ENCODE results near the gene THBS1.

The THBS1 gene

DNA sequence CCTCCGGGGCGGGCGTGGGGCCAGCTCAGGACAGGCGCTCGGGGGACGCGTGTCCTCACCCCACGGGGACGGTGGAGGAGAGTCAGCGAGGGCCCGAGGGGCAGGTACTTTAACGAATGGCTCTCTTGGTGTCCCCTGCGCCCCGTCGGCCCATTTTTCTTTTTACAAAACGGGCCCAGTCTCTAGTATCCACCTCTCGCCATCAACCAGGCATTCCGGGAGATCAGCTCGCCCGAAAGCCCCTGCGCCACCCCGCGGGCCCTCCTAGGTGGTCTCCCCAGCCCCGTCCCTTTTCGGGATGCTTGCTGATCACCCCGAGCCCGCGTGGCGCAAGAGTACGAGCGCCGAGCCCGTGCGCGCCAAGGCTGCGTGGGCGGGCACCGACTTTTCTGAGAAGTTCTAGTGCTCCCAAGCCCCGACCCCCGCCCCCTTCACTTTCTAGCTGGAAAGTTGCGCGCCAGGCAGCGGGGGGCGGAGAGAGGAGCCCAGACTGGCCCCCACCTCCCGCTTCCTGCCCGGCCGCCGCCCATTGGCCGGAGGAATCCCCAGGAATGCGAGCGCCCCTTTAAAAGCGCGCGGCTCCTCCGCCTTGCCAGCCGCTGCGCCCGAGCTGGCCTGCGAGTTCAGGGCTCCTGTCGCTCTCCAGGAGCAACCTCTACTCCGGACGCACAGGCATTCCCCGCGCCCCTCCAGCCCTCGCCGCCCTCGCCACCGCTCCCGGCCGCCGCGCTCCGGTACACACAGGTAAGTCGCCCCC, at the start of gene THBS1:
Gene THBS1, plus strand, starts transcription at position 595 of the 757 bp plus-strand sequence. CDS start 779 bp downstream, outside the sequence.
- DNase-seq (ENCODE audit: low read depth in 2 of 2, low spot score in 1 of 2), result peak in 1 of 2 donors; percentile 15

DNA sequence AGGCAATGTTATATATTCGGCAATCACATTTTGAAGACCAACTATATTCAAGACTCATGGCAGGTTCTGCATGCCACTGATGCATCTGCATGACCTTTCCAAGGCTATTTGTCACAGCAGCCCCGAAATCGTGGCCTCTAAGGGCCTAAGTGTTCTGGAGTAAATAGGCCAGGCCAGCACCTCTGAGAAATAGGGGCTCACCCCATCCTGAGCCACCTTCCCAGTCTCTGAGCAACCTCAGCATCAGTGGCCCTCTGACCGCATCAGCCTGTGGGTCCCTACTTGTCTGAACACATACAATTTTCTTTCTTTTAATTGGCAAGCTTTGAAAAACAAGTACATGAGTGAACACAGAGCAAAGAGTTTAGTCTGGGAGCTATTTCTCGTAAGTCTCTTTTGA, 45.9 kb upstream of the THBS1 start:
- no peak for DNase-seq (ENCODE audit: low read depth in 2 of 2, low spot score in 1 of 2)

DNA sequence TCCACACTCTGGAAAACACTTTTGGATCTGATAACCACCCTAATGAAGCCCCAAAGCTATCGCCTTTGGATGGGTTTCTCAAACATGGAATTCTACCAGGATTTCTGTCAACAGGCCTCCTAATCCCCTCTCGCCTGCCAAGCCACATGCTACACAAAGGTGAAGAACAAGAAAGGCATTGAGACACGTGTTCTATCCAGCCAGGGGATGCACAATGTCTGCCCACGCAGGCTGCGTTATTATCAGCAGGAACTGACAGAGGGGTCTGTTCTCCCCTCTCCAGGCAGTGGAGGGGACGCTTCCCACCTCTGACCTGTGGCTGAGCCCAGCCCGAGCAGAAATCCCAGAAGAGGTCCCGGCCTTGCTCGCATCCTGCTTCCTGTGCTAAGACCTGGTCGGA, 45.4 kb upstream of the THBS1 start:
- no peak for DNase-seq (ENCODE audit: low read depth in 2 of 2, low spot score in 1 of 2)

DNA sequence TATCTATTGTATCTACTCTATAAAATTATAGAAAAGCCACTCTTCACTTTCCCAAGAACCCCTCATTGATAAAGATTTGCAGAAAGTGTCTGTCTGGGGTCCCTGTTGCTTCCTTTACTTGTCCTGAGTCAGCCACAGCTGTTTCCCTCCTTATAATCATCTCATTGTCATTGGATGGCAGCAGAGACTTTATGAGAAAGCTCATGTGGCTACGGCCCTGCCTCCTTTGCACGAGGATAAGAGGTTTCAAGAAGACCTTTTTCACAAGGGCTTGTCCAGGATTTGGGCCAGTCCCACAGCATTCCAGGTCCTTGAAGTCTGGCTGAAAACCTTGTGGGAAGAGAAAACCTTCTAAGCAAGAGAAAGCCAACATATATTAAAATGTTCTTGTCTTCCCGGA, 41.9 kb upstream of the THBS1 start:
- no peak for DNase-seq (ENCODE audit: low read depth in 2 of 2, low spot score in 1 of 2)

DNA sequence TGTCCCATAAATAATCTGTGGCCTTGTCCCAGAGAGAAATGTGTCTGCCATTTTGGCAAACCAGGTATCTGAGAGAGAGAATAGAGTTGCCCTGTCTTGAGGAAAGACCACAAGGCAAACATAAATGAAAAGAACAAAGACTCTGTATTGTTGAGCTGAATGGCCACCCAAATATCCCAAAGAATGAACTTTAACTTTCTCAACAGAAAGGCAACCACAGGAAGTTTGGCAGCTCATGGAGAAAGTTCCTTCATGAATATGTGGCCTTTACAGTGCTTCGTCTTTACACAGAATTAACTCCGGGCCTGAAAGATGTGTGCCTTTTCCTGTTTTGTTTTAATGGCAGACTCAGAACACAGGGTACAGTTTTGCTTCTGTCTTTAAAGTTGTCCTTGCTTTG, 41.4 kb upstream of the THBS1 start:
- DNase-seq (ENCODE audit: low read depth in 2 of 2, low spot score in 1 of 2), result no peak

DNA sequence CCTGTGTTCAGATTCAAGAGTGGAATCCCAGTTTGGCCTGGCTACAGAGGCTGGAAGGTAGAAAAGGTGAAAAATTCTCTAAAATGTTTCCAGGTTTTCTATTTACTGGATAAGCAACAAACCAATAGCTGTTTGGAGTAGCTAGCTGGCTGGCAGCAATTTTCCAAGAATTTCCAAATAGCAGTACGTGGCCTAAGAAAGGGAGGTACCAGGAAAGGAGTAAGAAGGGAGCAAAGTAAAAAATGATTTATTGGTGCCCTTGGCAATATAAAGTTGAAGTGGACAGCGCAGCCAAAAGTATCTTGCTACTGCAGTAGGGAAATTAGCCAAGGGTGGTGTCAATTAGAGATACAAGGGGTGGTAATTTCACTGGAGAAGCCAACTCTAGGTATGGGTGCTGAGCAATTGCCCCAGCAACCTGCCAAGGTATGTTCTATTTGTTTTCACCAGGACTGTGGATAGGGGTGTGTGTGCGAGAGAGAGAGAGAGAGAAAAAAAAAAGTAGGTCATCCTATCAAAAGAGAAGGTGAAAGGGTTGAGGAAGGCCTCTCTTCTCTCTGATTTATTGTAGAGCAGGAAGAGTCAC, 40.8 kb upstream of the THBS1 start:
- DNase-seq (ENCODE audit: low read depth in 2 of 2, low spot score in 1 of 2), result no peak

DNA sequence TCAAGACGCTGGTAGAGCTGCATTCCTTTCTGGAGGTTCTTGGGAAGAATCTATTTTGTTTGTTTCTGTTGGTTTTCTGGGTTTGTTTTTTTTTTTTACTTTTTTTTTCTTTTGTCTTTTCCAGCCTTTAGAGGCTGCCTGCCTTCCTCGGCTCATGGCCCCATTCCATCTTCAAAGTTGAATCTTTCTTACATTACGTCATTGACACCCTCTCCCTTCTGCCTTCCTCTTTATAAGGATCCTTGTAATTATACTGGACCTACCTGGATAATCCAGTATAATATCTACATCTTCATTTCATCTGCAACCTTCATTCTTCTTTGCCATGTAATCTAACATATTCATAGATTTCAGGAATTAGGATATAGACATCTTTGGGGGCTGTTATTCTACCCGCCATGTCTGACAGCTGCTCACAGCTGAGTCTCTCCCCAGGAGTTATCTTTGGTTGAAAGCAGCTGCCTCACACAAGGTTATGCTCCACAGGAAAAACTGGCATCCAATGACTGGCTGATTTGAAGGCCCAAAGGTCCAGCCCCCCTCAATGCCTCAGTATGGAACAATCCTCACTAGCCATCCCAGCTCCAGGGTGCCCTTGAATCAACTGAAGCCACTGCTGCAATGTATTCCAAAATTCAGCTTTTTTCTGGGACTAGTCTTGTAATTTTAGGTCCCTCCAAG, 38.4 kb upstream of the THBS1 start:
- no peak for DNase-seq (ENCODE audit: low read depth in 2 of 2, low spot score in 1 of 2)

DNA sequence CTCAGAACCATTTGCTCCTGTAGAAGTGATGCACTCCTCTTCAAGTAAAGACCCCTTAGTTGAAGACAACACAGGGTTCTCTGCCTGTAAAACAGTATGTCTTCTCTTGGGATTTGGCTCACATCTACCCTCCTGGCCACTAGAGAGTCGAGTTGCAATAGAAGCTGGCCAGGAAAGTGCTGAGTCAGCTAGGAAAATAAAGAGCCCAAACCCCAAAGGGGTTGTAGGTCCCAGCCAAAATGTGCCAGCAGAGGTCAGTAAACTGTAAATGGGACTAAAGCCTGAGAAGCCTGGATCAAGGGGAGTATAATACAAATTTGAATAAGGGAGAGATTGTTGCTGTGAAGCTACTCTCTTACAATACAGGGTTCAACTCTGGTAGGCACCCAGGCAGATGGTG, 37.2 kb upstream of the THBS1 start:
- no peak for DNase-seq (ENCODE audit: low read depth in 2 of 2, low spot score in 1 of 2)

DNA sequence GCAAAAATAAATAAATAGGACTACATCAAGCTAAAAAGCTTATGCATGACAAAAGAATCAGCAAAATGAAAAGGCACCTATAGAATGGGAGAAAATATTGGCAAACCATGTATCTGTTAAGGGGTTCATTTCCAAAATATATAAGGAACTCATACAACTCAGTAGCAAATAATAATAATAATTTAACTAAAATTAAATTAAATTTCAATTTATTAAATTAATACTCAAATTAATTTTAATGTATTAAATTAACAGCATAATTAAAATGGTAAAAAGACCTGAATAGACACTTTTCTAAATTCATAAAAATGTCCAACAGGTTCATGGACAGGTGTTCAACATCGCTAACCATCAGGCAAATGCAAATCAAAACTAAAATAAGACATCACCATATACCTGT, 34.0 kb upstream of the THBS1 start:
- no peak for DNase-seq (ENCODE audit: low read depth in 2 of 2, low spot score in 1 of 2)

DNA sequence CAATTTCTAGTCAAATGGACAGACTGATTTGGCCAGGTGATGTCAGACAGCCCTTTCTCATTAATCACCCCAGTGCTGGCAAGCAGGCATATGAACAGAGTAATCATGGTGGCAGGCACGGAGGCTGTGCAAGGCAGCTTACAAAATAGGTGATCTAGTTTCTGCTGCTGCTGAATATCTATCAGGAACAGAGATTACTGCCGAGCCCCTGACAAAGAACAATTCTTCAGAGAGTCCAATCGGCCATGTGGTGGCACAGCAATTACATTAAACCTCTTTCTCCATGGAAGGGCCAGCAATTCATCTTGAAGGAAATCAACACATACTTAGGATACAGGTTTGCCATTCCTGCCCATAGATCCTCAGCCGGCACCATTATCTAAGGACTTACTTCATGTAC, 32.3 kb upstream of the THBS1 start:
- no peak for DNase-seq (ENCODE audit: low read depth in 2 of 2, low spot score in 1 of 2)

DNA sequence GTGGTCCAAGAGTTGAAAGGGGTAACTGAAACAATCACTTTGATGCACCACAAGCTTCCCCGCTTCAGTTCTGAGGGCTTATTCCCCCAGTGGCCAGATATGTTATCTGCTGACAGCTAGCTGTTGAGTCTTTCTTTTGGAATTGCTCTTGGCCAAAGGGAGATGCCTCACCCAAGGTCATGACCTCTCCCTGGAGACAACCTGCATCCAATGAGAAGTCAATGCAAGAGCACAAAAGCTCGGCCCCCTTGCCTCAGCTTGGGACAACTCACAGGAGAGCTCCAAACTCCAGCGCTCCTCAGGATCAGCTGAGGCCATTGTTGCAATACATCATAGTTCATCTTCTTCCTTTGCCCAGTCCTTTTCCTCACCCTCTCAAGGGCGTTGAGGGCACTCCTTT, 31.0 kb upstream of the THBS1 start:
- DNase-seq (ENCODE audit: low read depth in 2 of 2, low spot score in 1 of 2), result no peak

DNA sequence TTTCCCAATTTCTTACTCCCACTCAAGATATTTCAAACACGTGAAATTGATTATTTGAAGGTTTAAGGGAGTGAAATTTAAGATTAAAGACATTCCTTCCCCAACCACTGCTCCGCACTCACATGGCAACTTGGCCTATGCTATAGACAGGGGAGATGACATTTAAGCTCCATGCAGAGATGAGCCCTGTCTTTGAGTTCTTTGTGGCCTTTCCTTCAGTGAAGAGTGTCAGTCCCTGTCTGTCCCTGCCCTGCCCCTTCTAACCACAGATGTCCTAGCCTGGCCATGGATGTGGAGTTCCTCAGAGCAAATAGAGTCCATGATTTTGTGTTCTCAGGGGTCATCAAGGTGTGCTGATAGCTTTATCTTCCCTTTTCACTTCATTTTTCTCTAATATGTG, 29.4 kb upstream of the THBS1 start:
- no peak for DNase-seq (ENCODE audit: low read depth in 2 of 2, low spot score in 1 of 2)

DNA sequence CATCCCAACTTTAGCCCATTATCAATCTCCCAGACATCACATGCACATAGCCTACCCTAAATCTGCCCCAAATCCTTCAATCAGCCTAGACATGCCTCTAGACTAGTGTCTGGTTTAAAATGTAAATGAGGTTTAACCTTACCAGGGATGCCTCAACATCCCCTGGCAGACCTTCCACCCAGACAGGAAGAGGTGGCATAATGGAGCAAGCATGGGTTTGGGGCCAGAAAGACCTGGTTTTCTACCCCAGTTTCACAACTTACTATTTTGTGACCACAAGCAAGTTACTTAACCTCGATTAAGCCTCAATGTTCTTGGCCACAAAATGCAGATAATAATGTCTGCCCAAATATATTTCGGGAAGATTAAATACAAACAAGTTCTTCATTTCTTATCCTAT, 28.3 kb upstream of the THBS1 start:
- no peak for DNase-seq (ENCODE audit: low read depth in 2 of 2, low spot score in 1 of 2)

DNA sequence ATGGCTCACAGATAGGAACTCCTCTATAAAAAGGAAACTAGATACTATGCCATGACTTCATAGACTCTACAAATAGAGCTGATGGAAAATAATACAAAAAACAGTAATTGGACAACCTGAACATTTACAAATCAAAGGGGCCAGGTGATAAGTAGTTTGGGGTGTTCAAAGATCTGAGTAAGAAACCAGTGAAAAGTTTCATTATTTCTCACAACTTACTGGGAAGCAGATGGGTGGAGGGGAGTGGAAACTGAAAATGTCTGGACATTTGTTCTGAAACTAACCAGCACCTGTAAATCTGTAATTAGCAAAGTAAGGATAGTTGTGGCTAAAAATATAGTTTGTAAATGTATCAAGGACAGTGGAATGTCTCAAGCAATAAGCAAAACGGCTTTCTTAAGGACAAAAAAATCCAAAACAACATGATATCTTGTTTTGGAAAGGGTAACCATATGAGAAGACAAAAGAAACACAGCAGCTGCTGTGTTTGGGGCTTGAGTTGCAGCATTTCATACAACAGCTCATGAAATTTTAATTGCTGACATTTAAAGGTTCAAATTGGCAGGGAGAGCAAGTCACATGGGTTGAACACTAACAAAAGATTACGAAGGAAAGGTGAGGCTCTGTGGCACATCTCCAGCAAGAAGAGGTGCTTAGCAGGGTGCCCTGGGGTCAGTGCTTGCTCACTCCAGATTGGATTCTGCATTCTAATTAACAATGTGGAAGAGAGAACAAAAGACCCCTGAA, 26.8 kb upstream of the THBS1 start:
- DNase-seq (ENCODE audit: low read depth in 2 of 2, low spot score in 1 of 2), result no peak

DNA sequence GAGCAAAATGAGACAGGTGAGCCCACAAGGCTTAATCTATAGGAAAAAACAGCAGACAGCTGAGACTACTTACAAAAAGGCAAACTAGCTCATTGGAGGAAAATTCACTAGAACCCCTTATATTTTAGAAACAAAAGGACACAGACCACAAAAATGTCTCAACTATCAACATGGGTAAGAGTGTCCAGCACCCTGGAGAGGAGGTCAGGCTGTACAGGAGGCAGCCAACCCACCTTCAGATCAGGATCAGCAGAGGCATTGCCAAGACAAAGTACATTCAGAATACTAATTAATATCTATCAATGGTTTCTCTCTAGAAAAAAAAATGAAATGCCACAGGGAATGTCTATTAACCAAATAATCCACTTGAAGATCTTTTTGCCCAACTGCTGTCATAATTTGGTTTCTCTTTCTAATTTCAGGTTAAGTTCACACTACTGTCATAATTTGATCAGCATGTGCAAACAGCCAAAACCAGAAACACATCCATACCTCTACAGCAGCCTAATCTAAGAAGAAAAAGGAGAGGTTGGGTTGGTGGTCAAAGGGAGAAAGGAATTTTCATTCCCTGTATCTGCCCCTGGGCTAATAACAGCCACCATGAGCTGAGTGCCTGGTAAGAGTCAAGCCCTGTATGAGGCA, 26.0 kb upstream of the THBS1 start:
- DNase-seq (ENCODE audit: low read depth in 2 of 2, low spot score in 1 of 2), result no peak

DNA sequence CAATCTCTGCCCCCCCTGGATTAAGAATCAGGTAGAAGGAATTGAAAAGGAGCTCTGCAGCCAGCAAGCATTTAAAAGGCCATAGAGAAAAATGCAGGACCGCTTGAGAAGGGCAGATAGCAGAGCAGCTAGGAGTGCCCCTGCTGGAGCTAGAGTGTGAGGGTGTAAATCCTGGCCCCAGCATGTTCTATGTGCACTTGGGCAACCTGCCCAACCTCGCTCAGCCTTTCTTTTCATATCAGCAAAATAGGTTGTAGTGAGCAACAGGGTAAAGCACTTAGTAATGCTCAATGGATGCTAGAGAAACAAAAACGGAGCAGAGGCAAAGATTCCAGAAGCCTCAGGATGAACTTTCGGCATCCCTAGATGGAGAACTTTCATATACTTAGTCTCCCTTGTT, 25.0 kb upstream of the THBS1 start:
- no peak for DNase-seq (ENCODE audit: low read depth in 2 of 2, low spot score in 1 of 2)

DNA sequence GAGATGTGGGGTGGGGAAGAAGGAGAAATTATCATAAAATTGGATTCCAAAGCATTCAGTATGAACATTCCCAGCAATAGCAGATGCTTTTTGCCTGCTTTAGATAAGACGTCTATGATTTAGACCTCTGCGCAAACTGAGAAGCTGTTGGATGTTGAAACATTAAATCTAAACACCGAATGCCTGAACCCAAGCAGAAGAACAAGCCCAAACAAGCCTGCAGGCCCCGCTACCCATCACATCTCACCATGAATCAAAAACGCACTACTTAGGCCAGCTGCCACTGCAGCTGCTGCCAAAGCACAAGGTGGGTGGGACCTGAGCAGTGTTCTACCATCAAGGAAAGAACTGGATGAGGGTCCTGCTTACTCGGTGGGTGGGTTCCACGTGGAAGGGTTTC, 24.4 kb upstream of the THBS1 start:
- DNase-seq (ENCODE audit: low read depth in 2 of 2, low spot score in 1 of 2), result no peak

DNA sequence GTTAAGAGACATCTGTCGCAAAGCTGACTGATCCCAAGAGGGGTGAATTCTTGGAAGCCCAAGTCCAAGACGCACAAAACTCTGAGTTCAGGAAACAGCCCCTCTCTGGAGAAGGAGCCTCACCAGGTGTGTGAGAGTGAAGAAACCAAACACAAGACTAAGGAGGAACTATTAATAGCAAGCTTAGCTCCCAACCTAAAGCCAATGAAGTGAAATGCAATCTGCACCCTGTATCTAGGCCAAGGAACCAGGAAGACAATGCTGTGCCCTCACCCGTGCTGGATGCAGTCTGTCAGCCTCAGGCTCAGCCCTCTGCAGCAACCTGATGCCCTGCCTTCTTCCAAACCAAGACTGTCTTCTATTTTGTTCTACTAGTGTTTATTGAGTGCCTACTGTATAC, 22.5 kb upstream of the THBS1 start:
- DNase-seq (ENCODE audit: low read depth in 2 of 2, low spot score in 1 of 2), result no peak

DNA sequence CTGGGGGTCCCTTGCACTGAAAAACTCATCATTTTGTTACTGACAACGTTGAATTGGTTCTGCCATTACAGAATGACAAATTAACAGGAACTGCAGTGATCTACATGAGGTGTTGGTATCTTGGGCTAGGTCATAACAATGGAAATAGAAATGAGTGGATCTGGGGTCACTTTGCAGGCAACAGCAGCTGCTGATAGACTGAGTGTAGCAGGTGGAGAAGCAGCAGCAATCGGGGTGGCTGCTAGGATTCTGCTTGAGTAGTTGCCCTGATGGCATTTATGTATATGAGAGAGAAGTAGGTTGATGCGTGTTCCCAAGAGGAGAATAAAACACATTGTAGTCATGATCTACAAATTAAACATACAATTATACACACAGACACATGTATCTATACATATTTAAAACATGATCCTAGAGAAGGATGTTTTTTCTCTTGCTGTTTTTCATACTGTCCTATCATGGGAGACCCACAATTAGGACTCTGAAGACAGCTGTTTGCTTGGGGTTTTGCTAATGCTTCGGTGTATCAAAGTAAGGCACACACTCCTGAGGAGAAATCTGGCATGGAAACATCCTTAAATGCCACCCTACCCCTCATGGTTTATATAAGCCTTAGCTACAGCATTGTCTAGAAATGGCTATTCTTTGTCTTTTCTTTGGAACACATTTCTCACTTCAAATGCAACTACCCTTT, 15.8 kb upstream of the THBS1 start:
- DNase-seq (ENCODE audit: low read depth in 2 of 2, low spot score in 1 of 2), result no peak

DNA sequence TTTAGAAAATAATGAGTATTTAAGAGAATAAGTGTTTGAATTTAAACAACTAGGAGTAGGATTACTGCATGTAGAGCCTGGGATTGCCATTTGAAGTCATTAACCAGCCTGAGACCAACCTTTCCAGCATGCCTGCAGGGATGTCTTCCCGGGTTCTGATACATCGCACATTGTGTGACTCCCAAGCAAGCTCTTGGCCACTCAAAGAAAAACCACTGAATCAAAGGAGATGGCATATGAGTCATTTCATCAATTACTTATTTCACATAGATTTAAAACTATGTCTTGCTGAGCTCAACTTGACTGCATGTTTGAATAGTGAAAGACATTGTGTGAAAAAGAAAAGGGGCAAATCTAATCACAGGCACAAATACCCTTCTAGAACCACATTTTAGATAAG, 15.0 kb upstream of the THBS1 start:
- no peak for DNase-seq (ENCODE audit: low read depth in 2 of 2, low spot score in 1 of 2)

DNA sequence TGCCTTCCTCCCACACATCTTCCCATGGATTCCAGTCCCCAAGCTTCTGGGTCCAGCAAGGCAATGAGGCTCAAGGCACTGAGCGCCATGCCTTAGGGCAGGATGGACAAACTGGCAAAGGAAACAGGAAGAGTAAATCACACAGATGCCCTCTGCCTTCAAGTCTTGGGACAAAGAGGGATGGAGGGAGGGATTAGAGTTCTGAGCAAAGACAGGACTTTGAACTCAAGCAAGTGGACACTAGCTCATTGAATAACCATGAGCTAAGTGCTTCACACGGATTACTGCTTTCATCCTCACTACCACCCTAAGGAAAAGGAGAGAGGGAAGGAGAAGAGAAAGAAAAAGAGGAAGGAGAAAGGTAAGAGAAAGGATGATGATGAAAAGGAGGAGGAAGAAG, 7.6 kb upstream of the THBS1 start:
- no peak for DNase-seq (ENCODE audit: low read depth in 2 of 2, low spot score in 1 of 2)

All from stimulated activated CD8-positive, alpha-beta memory T cell treated with anti-CD3 and anti-CD28 coated beads, Interleukin-4, amount 100 ng/mL, for 1 hour (primary cell).